Ishikawa (cell line): ENCODE measurements around the gene FCER1A.

Source experiments
- CEBPB ChIP-seq: IDR thresholded peaks from 2 replicates; pipeline ENCODE4 v1.6.1; 2012
- EGR1 ChIP-seq: IDR thresholded peaks from 2 replicates; pipeline ENCODE4 v1.6.1; 2012
- EP300 ChIP-seq: IDR thresholded peaks from 2 replicates; pipeline ENCODE4 v1.6.1; 2012; ENCODE audit warnings: borderline replicate concordance
- FOXM1 ChIP-seq: IDR thresholded peaks from 2 replicates; pipeline ENCODE4 v1.6.1; 2012; ENCODE audit warnings: low read depth, borderline replicate concordance
- RAD21 ChIP-seq: IDR thresholded peaks from 2 replicates; pipeline ENCODE4 v1.6.1; 2012; ENCODE audit warnings: low read depth
- REST ChIP-seq: IDR thresholded peaks from 2 replicates; pipeline ENCODE4 v1.6.1; 2012; ENCODE audit warnings: low read depth, mild to moderate bottlenecking
- TAF1 ChIP-seq: IDR thresholded peaks from 2 replicates; pipeline ENCODE4 v1.6.1; 2012; ENCODE audit warnings: low read depth, mild to moderate bottlenecking
- TCF12 ChIP-seq: IDR thresholded peaks from 2 replicates; pipeline ENCODE4 v1.6.1; 2012; ENCODE audit warnings: low read depth
- TEAD4 ChIP-seq: IDR thresholded peaks from 2 replicates; pipeline ENCODE4 v1.6.1; 2012
- ZBTB7A ChIP-seq: IDR thresholded peaks from 2 replicates; pipeline ENCODE4 v1.6.1; 2012; ENCODE audit warnings: low read depth

GRCh38 chr1:159338018-159338417 is 35.9 kb downstream of the FCER1A start:
- no peak for TF ChIP-seq FOXM1
- no peak for TF ChIP-seq EP300
- no peak for TF ChIP-seq RAD21
- no peak for TF ChIP-seq EGR1
- no peak for TF ChIP-seq TAF1
- TF ChIP-seq CEBPB = no peak
- no peak for TF ChIP-seq REST
- TF ChIP-seq ZBTB7A = no peak
- no peak for TF ChIP-seq TCF12
- no peak for TF ChIP-seq TEAD4
